Fibroblast of pulmonary artery (primary cell): ENCODE data around the gene MAP3K14.
A peak's percentile ranks its signal among the peaks of the same experiment; 100 is the strongest.
"Not testable (repeated sequence)": the region's sequence is repeated elsewhere in the genome, so short reads cannot be mapped to it uniquely, and the experiment has no call there.

ENCODE experiments used
- DNase-seq: peaks from one replicate; pipeline ENCODE4 v3.0.0-alpha.2; 2010; ENCODE audit warnings: low read depth
- H3K4me3 ChIP-seq: replicated peaks from 2 replicates; pipeline ENCODE4 v1.5.1; 2011; ENCODE audit warnings: low read depth, mild to moderate bottlenecking, control low read depth, low read length, moderate library complexity
- CTCF ChIP-seq: IDR thresholded peaks from 2 replicates; pipeline ENCODE4 v1.5.1; 2011; ENCODE audit warnings: mild to moderate bottlenecking, control low read depth, low read length, inconsistent platforms; ENCODE audit errors: missing control alignments

The MAP3K14 gene

GRCh38 chr17:45345554-45346215, 28.9 kb upstream of the MAP3K14 start:
- no peak for TF ChIP-seq CTCF
- peak; percentile 93 for DNase-seq
- no peak overlapping the region for H3K4me3 ChIP-seq

DNA sequence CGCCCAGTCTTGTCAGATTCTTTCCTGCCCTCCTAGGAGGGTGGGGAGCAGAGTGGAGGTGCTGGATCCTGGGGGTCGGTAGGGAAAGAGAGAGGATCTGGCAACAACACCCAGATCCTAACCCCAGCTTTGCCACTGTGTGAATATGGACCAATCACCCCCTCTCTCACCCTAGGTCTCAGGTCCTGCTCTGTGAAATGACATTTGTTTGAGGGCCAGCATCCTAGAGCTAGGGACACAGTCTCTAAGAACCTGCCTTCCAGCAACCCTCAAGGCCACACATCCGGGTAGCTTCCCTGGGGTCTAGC, 28.4 kb upstream of the MAP3K14 start:
- no peak overlapping the region for H3K4me3 ChIP-seq
- TF ChIP-seq CTCF, result no peak
- no peak for DNase-seq

GRCh38 chr17:45343967-45344664, 27.3 kb upstream of the MAP3K14 start:
- not testable (repeated sequence) for H3K4me3 ChIP-seq, DNase-seq

- DNase-seq, result no peak
- no peak for TF ChIP-seq CTCF
- no peak overlapping the region for H3K4me3 ChIP-seq
These were observed 26.2 kb upstream of the MAP3K14 start for GRCh38 chr17:45342871-45343526.

GRCh38 chr17:45342306-45342705, 25.5 kb upstream of the MAP3K14 start:
- TF ChIP-seq CTCF, result no peak
- no peak overlapping the region for H3K4me3 ChIP-seq
- no peak for DNase-seq

- TF ChIP-seq CTCF, result no peak
- DNase-seq, result peak; percentile 91
- peak overlapping the region; percentile 17 for H3K4me3 ChIP-seq
These were observed 24.8 kb upstream of the MAP3K14 start for GRCh38 chr17:45341533-45342158.
